Tibial artery (tissue), 4 donors: Measurements from ENCODE around the gene WNT5B.

Experiments
- DNase-seq, 2 donors: peaks; one replicate each; pipeline ENCODE4 v3.0.0-alpha.2; 2019
- H3K27ac ChIP-seq, 2 donors: fragments of 200-600 bp; sonication (generic) in 1 of 2; 1 replicate in 1 of 2; 2 replicates in 1 of 2; pipeline ENCODE4 v1.5.1; 2018 to 2019; ENCODE audit warnings: mild to moderate bottlenecking in 1 of 2
- H3K27me3 ChIP-seq, 2 donors: fragments of 200-600 bp; sonication (generic) in 1 of 2; one replicate each; pipeline versions ENCODE4 v1.5.1 to v1.6.0; 2016 to 2019
- H3K36me3 ChIP-seq, 3 donors: fragments of 200-600 bp; sonication (generic) in 2 of 3; one replicate each; pipeline ENCODE4 v1.5.1; 2016 to 2019; ENCODE audit warnings: mild to moderate bottlenecking in 2 of 3
- H3K4me1 ChIP-seq, 4 donors: fragments of 200-600 bp; sonication (generic) in 2 of 4; 1 replicate in 3 of 4; 2 replicates in 1 of 4; pipeline ENCODE4 v1.5.1; 2016 to 2019
- H3K4me3 ChIP-seq, 2 donors: fragments of 200-600 bp; sonication (generic) in 1 of 2; 1 replicate in 1 of 2; 2 replicates in 1 of 2; pipeline ENCODE4 v1.5.1; 2018 to 2019; ENCODE audit warnings: mild to moderate bottlenecking in 2 of 2
- H3K9me3 ChIP-seq, 3 donors: fragments of 200-600 bp; sonication (generic) in 1 of 3; one replicate each; pipeline ENCODE4 v1.5.1; 2016 to 2019
- CTCF ChIP-seq, 2 experiments: fragments of 200-600 bp in 1 of 2; fragments of 450-650 bp in 1 of 2; IDR thresholded peaks; one replicate each; pipeline ENCODE4 v1.5.1; 2017 to 2019; ENCODE audit warnings: antibody characterized with exemption in 2 of 2, mild to moderate bottlenecking in 1 of 2, moderate library complexity in 1 of 2
- intact Hi-C: fragments of 100-400 bp; cut with DNase I; formaldehyde crosslinking; loops from one replicate; pipeline ENCODE4 v1.15.0; 2023; ENCODE audit warnings: low total_unique reads

The WNT5B gene

DNA sequence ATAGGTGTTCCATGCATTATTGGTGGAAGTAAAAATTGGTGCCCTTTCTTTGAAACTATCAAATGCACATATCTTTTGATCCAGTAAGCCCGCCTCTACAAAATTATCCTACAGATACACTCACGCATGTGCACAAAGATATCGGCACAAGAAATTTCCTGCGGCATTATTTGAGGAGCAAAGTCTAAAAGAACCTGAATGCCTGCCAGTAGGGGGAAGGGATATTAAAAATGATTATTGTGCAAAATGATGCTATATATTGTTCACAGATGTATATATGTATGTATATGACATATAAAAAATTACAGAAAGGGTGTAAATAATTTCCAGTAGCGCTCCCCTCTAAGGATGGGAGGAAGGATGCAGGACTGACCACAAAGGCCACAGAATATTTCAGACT, 37.2 kb downstream of the WNT5B start:
- Histone ChIP-seq H3K36me3 (no peaks in the 10 kb centered on the region), H3K27ac (peak overlapping the region in 1 of 2 donors; percentile 69), H3K4me1 (peaks cover 4 to 32% (median 11%) of the 10 kb centered on the region in 4 donors), H3K4me3 (no peak overlapping the region), H3K9me3 (no peaks in the 10 kb centered on the region), H3K27me3 (no peaks in the 10 kb centered on the region)
- intact Hi-C loops, result no loop called here
- TF ChIP-seq CTCF (IDR thresholded peaks at IDR 0.05), result no peak
- no peak for DNase-seq

DNA sequence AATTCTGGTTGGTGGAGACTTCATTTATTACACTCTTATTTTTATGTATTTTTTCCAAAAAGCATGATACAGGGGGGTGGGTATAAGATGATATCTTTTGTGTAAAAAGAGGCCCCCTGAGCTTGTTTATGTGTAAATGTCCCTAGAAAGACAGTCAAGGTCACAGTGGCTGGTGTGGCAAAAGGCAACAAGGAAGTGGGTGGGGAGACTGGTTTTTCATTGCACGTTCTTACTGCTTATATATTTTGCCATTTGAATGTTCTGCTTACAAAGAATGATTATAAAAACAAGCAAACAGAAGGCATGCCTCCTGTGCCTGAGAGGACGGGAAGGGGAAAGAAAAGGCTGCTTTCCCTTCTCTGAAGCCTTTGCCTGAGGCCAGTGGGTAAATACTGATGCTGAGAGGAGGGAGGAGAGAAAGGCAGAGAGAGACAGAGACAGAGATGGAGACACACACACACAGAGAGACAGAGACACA, 37.7 kb downstream of the WNT5B start:
- Histone ChIP-seq H3K4me1 (peaks cover 3 to 28% (median 11%) of the 10 kb centered on the region in 4 donors), H3K9me3 (no peaks in the 10 kb centered on the region), H3K36me3 (no peaks in the 10 kb centered on the region), H3K27ac (peak overlapping the region; percentile 36 to 69), H3K27me3 (no peaks in the 10 kb centered on the region), H3K4me3 (no peak overlapping the region)
- no peak for DNase-seq
- intact Hi-C loops, result no loop called here
- TF ChIP-seq CTCF (IDR thresholded peaks at IDR 0.05), result no peak

- Histone ChIP-seq H3K4me1 (peaks cover 0 to 28% (median 11%) of the 10 kb centered on the region in 4 donors), H3K27ac (peak overlapping the region; percentile 50 to 69), H3K27me3 (no peaks in the 10 kb centered on the region), H3K9me3 (no peaks in the 10 kb centered on the region), H3K4me3 (no peak overlapping the region), H3K36me3 (no peaks in the 10 kb centered on the region)
- intact Hi-C loops, result no loop called here
- no peak for DNase-seq
- no peak for TF ChIP-seq CTCF (IDR thresholded peaks at IDR 0.05)
These were observed 40.0 kb downstream of the WNT5B start for GRCh38 chr12:1668833-1669543.

DNA sequence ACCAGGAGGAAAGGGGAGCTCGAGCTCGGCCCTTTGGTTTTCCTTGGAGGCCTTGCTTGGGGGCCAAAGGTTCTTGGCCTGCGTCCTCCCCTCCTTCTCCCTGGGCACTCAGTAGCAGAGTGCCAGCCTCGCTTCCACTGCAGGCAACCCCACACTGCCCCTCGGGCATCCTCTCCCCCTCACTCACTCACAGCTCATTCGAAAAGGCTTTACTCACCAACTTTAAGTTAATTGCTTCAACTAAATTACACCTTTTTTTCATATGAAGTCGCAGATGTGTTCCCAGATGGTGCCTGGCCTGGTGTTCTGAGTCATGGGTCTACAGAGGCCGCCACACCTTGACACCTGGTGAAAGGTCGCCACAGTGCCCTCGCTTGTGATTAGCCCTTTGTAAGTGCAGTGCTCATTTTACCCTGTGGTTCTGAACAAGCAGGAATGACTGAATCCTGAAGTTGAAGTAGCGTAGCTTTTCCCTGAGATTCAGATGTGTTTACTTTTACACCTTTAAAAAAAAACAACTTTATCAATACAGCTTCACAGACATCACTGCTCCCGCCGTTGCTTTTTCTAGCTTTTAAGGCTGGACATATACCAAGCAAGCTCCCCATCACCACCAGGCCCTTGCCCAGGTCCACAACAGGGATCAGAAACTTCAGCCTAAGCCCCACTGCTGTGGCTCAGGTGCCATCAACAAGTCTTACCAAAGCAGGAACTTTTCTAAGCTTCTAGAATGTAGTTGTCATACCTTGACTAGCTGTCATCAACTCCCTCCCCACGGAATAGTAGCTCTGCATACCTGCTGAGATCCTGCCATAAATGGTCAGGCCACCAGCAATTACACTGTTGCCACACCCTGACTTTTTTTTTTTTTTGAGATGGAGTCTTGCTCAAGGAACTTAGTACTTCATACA, 41.6 kb downstream of the WNT5B start:
- H3K27ac ChIP-seq, result no peak overlapping the region
- no peaks in the 10 kb centered on the region for H3K9me3 ChIP-seq
- no peak for DNase-seq
- no peaks in the 10 kb centered on the region for H3K36me3 ChIP-seq
- peaks cover 0 to 21% (median 7%) of the 10 kb centered on the region in 4 donors for H3K4me1 ChIP-seq
- no peaks in the 10 kb centered on the region for H3K27me3 ChIP-seq
- no peak for TF ChIP-seq CTCF (IDR thresholded peaks at IDR 0.05)
- intact Hi-C loops, result no loop called here
- no peak overlapping the region for H3K4me3 ChIP-seq

DNA sequence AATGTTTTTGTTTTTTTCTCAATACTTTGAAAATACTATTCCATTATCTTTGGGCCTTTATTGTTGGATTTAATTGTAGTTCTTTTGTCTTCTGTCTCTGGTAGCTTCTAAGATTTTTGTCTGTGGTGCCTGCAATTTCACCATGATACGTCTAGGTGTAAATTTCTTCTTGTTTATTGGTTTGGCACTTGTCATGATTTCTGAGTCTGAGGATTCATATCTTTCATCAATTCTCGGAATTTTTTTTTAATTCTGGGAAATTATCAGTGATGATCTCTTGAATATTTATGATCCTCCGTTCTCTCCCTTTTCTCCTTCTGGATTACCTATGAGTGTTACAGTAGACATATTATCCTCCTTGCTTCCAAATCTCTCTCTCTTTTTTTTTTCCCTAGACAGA, 47.0 kb downstream of the WNT5B start:
- Histone ChIP-seq H3K9me3 (no peaks in the 10 kb centered on the region), H3K27me3 (no peaks in the 10 kb centered on the region), H3K4me3 (no peak overlapping the region), H3K4me1 (peaks cover 0 to 31% (median 2%) of the 10 kb centered on the region in 4 donors), H3K27ac (no peak overlapping the region), H3K36me3 (no peaks in the 10 kb centered on the region)
- DNase-seq, result no peak
- no peak for TF ChIP-seq CTCF (IDR thresholded peaks at IDR 0.05)
- intact Hi-C loops, result no loop called here
